Memory B cell (primary cell): ENCODE measurements around the gene BNC2.
"Not testable (repeated sequence)": the region's sequence is repeated elsewhere in the genome, so short reads cannot be mapped to it uniquely, and the experiment has no call there.

Experiments
- ATAC-seq: fragments of 150-1000 bp; cut with Tn5 transposase; 2 replicates; pipeline ENCODE4 v1.10.0; 2021; ENCODE audit warnings: low read depth, mild to moderate bottlenecking, moderate library complexity
- DNase-seq, 2 donors: peaks; one replicate each; pipeline ENCODE4 v3.0.0; 2022; ENCODE audit warnings: low spot score in 2 of 2
- H3K27ac Mint-ChIP-seq: one replicate; pipeline ENCODE4 v1.8.0; 2022; ENCODE audit warnings: mild to moderate bottlenecking, moderate library complexity, mixed read lengths
- H3K27me3 Mint-ChIP-seq: one replicate; pipeline ENCODE4 v1.8.0; 2022; ENCODE audit warnings: mixed read lengths
- H3K36me3 Mint-ChIP-seq: one replicate; pipeline ENCODE4 v1.8.0; 2022; ENCODE audit warnings: mild to moderate bottlenecking, mixed read lengths
- H3K4me1 Mint-ChIP-seq: one replicate; pipeline ENCODE4 v1.8.0; 2022; ENCODE audit warnings: mixed read lengths
- H3K4me3 Mint-ChIP-seq: one replicate; pipeline ENCODE4 v1.8.0; 2022; ENCODE audit warnings: mild to moderate bottlenecking, moderate library complexity, mixed read lengths
- H3K9me3 Mint-ChIP-seq: one replicate; pipeline ENCODE4 v1.8.0; 2022; ENCODE audit warnings: mixed read lengths

Gene BNC2

GRCh38 chr9:16458696-16459420 lies 411.6 kb downstream of the BNC2 start:
- DNase-seq = no peak
- H3K9me3 Mint-ChIP-seq = peaks cover 1% of the 10 kb centered on the region
- H3K4me3 Mint-ChIP-seq = no peak overlapping the region
- H3K36me3 Mint-ChIP-seq = no peaks in the 10 kb centered on the region
- no peak for ATAC-seq
- H3K27me3 Mint-ChIP-seq = no peaks in the 10 kb centered on the region
- H3K27ac Mint-ChIP-seq = no peak overlapping the region
- H3K4me1 Mint-ChIP-seq = no peaks in the 10 kb centered on the region

GRCh38 chr9:16455842-16456241 lies 414.6 kb downstream of the BNC2 start:
- no peaks in the 10 kb centered on the region for H3K36me3 Mint-ChIP-seq
- no peaks in the 10 kb centered on the region for H3K27me3 Mint-ChIP-seq
- no peak overlapping the region for H3K27ac Mint-ChIP-seq
- no peak for ATAC-seq
- no peaks in the 10 kb centered on the region for H3K4me1 Mint-ChIP-seq
- no peak for DNase-seq
- H3K9me3 Mint-ChIP-seq = peaks cover 5% of the 10 kb centered on the region
- H3K4me3 Mint-ChIP-seq = no peak overlapping the region

GRCh38 chr9:16453390-16453789 lies 417.1 kb downstream of the BNC2 start:
- ATAC-seq = no peak
- H3K27me3 Mint-ChIP-seq = no peaks in the 10 kb centered on the region

GRCh38 chr9:16450578-16450977 lies 419.9 kb downstream of the BNC2 start:
- Mint-ChIP-seq H3K4me1 (no peaks in the 10 kb centered on the region), H3K27me3 (no peaks in the 10 kb centered on the region), H3K9me3 (peaks cover 5% of the 10 kb centered on the region), H3K27ac (no peak overlapping the region), H3K36me3 (no peaks in the 10 kb centered on the region), H3K4me3 (no peak overlapping the region)
- ATAC-seq (no peak), DNase-seq (no peak)

More at GRCh38 chr9:16453390-16453789, 417.1 kb downstream of the BNC2 start:
- H3K27ac Mint-ChIP-seq = no peak overlapping the region
- H3K36me3 Mint-ChIP-seq = no peaks in the 10 kb centered on the region
- peaks cover 5% of the 10 kb centered on the region for H3K9me3 Mint-ChIP-seq
- no peak for DNase-seq
- no peaks in the 10 kb centered on the region for H3K4me1 Mint-ChIP-seq
- no peak overlapping the region for H3K4me3 Mint-ChIP-seq

- ATAC-seq = no peak
- H3K9me3 Mint-ChIP-seq = peaks cover 5% of the 10 kb centered on the region
- DNase-seq = no peak
- no peaks in the 10 kb centered on the region for H3K4me1 Mint-ChIP-seq
- no peaks in the 10 kb centered on the region for H3K36me3 Mint-ChIP-seq
- H3K27ac Mint-ChIP-seq = no peak overlapping the region
- no peak overlapping the region for H3K4me3 Mint-ChIP-seq
- no peaks in the 10 kb centered on the region for H3K27me3 Mint-ChIP-seq
These were observed 420.4 kb downstream of the BNC2 start for GRCh38 chr9:16450043-16450442.

- ATAC-seq (no peak), DNase-seq (no peak)
- H3K4me1 Mint-ChIP-seq = no peaks in the 10 kb centered on the region
- H3K4me3 Mint-ChIP-seq = no peak overlapping the region
- peaks cover 7% of the 10 kb centered on the region for H3K9me3 Mint-ChIP-seq
- H3K27ac Mint-ChIP-seq = no peak overlapping the region
- no peaks in the 10 kb centered on the region for H3K27me3 Mint-ChIP-seq
- H3K36me3 Mint-ChIP-seq = no peaks in the 10 kb centered on the region
These were observed 421.3 kb downstream of the BNC2 start for GRCh38 chr9:16449076-16449730.

- Mint-ChIP-seq H3K9me3 (peaks cover 5% of the 10 kb centered on the region), H3K27me3 (no peaks in the 10 kb centered on the region), H3K4me3 (no peak overlapping the region), H3K27ac (no peak overlapping the region), H3K36me3 (no peaks in the 10 kb centered on the region), H3K4me1 (no peaks in the 10 kb centered on the region)
- DNase-seq (no peak), ATAC-seq (no peak)
These were observed 422.5 kb downstream of the BNC2 start for GRCh38 chr9:16447946-16448345.

GRCh38 chr9:16446636-16447035 lies 423.8 kb downstream of the BNC2 start:
- H3K4me1 Mint-ChIP-seq = no peaks in the 10 kb centered on the region
- H3K27me3 Mint-ChIP-seq = no peaks in the 10 kb centered on the region
- H3K4me3 Mint-ChIP-seq = no peak overlapping the region
- no peak for DNase-seq
- H3K36me3 Mint-ChIP-seq = no peaks in the 10 kb centered on the region
- no peak for ATAC-seq
- H3K9me3 Mint-ChIP-seq = peaks cover 3% of the 10 kb centered on the region
- no peak overlapping the region for H3K27ac Mint-ChIP-seq

- H3K36me3 Mint-ChIP-seq = no peaks in the 10 kb centered on the region
- H3K4me3 Mint-ChIP-seq = no peak overlapping the region
- no peaks in the 10 kb centered on the region for H3K4me1 Mint-ChIP-seq
- DNase-seq (no peak), ATAC-seq (no peak)
- peaks cover 3% of the 10 kb centered on the region for H3K9me3 Mint-ChIP-seq
- no peaks in the 10 kb centered on the region for H3K27me3 Mint-ChIP-seq
- no peak overlapping the region for H3K27ac Mint-ChIP-seq
These were observed 425.1 kb downstream of the BNC2 start for GRCh38 chr9:16445141-16445920.

DNA sequence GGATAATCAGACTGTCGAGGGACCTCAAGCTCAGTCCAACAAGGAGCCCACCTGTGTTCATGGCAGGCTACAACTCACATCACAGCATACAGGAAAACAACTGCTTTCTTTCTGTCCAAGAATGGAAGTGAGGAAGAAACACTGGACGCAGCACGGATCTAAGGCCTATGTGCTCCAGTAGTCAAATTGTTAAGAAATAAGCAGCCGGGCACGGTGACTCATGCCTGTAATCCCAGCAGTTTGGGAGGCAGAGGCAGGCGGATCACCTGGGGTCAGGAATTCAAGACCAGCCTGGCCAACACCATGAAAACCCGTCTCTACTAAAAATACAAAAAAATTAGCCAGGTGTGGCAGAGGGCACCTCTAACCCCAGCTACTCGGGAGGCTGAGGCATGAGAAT lies 427.8 kb downstream of the BNC2 start:
- Mint-ChIP-seq H3K27ac (no peak overlapping the region), H3K9me3 (peaks cover 5% of the 10 kb centered on the region), H3K27me3 (no peaks in the 10 kb centered on the region), H3K4me3 (no peak overlapping the region), H3K4me1 (no peaks in the 10 kb centered on the region), H3K36me3 (no peaks in the 10 kb centered on the region)
- DNase-seq = no peak
- no peak for ATAC-seq

DNA sequence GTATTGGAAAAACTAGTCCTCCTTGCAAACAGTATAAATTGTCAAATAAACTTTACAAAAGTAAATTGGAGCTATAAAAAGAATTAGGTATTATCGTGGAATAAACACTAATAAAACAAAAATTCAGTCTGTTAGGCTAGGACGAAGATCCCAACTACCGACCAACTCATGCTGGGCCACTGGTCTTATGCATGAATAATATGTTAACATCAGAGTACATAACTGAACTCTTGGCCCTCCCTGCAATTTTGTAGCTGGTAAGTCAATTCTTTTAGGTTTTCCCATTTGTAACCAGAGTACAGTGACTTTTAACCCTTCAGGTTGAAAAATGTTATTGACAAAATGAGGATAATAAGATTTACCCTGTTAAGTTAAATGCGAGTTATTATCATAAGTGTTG lies 428.7 kb downstream of the BNC2 start:
- Mint-ChIP-seq H3K27ac (no peak overlapping the region), H3K36me3 (no peaks in the 10 kb centered on the region)
- ATAC-seq = no peak

GRCh38 chr9:16438831-16439230 lies 431.6 kb downstream of the BNC2 start:
- not testable (repeated sequence) for H3K36me3 Mint-ChIP-seq, H3K4me3 Mint-ChIP-seq, H3K27ac Mint-ChIP-seq, H3K9me3 Mint-ChIP-seq, DNase-seq, H3K27me3 Mint-ChIP-seq, ATAC-seq, H3K4me1 Mint-ChIP-seq

More for the DNA sequence above, 428.7 kb downstream of the BNC2 start:
- Mint-ChIP-seq H3K4me1 (no peaks in the 10 kb centered on the region), H3K9me3 (peaks cover 5% of the 10 kb centered on the region), H3K4me3 (no peak overlapping the region), H3K27me3 (no peaks in the 10 kb centered on the region)
- DNase-seq = no peak

DNA sequence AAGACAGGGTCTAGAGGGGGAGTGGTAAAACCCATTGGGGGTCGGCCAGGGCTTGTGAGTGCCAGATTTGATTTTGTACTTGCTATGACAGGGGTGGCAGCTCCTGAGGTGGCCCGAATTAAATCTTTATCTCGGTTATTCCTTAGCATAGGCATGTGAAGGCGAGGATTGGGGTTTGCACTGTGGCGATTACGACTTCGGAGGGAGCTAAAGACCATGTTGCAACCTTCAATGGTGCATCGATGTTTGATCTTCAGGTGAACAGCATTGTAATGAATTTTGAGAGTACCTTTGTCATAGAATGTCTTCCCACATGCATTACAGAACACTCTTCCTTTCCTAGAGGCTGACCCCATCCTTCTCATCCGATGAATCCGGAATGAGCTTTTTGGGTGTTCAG lies 433.9 kb downstream of the BNC2 start:
- Mint-ChIP-seq H3K36me3 (no peaks in the 10 kb centered on the region), H3K4me3 (no peak overlapping the region), H3K9me3 (peaks cover 2% of the 10 kb centered on the region), H3K27me3 (no peaks in the 10 kb centered on the region), H3K27ac (no peak overlapping the region), H3K4me1 (no peaks in the 10 kb centered on the region)
- DNase-seq = no peak
- ATAC-seq = no peak

GRCh38 chr9:16434526-16434925 lies 435.9 kb downstream of the BNC2 start:
- H3K36me3 Mint-ChIP-seq = no peaks in the 10 kb centered on the region
- no peak overlapping the region for H3K27ac Mint-ChIP-seq
- no peaks in the 10 kb centered on the region for H3K4me1 Mint-ChIP-seq
- H3K27me3 Mint-ChIP-seq = no peaks in the 10 kb centered on the region
- H3K9me3 Mint-ChIP-seq = peaks cover 2% of the 10 kb centered on the region
- no peak overlapping the region for H3K4me3 Mint-ChIP-seq
- ATAC-seq (no peak), DNase-seq (no peak)
